HL-60 (cell line): ENCODE data around the gene ANKRD13A.

Experiments
- CTCF ChIP-seq: IDR thresholded peaks from one replicate; pipeline ENCODE4 v1.5.1; 2011; ENCODE audit warnings: low read length, control low read depth, inconsistent platforms; ENCODE audit not compliant: insufficient read depth
- GABPA ChIP-seq: IDR thresholded peaks from 2 replicates; pipeline ENCODE4 v1.6.1; 2012; ENCODE audit warnings: low read depth
- REST ChIP-seq: IDR thresholded peaks from 2 replicates; pipeline ENCODE4 v1.6.1; 2012; ENCODE audit warnings: low read depth; ENCODE audit not compliant: insufficient replicate concordance
- SPI1 ChIP-seq: IDR thresholded peaks from 2 replicates; pipeline ENCODE4 v1.6.1; 2012; ENCODE audit warnings: low read depth, mild to moderate bottlenecking, borderline replicate concordance

- TF ChIP-seq REST (no peak), GABPA (no peak), CTCF (no peak), SPI1 (peak; percentile 95)
Measured at GRCh38 chr12:109994401-109995175, 4.6 kb upstream of the ANKRD13A start.
